GM21515 (cell line): ENCODE measurements around the gene KCNK18.
A peak's percentile ranks its signal among the peaks of the same experiment; 100 is the strongest.

Experiments
- ATAC-seq: cut with Tn5 transposase; IDR thresholded peaks from one replicate; pipeline ENCODE4 v1.9.1; 2021; ENCODE audit not compliant: unreplicated experiment

Gene KCNK18

DNA sequence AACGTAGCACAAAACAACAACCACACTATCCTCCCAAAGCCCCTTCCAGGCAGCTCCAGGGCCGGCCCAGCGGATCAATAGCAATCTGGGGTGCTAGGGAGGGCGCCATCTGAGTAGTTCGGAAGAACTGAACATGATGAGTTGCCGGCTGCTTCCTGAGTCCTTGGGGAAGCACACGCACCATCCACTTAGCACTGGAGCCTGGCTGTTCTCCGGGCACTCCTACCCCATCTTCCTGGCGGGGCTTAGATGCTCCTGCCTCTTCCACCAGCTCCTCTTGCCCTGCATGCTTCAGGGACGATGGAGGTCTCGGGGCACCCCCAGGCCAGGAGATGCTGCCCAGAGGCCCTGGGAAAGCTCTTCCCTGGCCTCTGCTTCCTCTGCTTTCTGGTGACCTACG, at the start of gene KCNK18:
KCNK18 (plus strand) TSS at position 301 of the 400 bp plus-strand sequence; CDS start at position 301, 0 bp downstream.
- ATAC-seq: no peak

DNA sequence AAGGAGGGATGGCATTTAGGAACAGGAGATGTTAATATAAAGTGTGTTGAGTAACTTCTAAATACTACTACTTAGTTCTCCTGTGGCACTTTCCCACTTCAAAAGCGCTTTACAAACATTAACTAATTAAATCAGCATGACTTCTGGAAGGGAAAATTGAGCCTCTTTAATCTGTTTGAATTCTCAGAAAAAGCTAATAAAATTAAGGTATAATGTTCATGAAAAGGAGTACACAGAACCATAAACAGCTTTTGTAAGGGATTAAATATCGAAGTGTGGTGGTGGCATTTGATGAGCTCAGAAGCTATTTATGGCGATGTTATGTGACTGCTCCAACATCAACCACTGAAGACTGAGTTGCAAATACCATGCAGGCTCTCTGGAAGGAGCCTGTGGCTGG, 49.0 kb upstream of the KCNK18 start:
- no peak for ATAC-seq

DNA sequence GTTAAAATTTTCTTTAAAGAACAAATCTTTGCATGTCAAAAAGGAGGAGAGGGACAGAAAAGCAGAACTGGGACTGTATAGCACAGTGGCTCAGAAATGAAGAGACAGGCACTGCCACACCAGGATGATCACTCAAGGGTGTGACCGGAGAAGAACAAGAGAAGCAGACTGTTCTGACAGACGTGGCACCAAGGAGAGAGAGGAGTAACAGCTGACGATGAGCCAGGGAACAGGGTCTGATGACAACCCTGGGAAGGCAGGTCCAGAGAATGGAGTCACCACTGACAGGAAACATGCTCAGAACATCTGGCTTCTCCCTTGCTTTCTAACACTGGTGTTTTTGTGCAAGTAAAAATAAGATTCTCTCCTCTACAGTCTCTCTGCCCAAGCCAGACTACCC, 44.6 kb upstream of the KCNK18 start:
- ATAC-seq: no peak

DNA sequence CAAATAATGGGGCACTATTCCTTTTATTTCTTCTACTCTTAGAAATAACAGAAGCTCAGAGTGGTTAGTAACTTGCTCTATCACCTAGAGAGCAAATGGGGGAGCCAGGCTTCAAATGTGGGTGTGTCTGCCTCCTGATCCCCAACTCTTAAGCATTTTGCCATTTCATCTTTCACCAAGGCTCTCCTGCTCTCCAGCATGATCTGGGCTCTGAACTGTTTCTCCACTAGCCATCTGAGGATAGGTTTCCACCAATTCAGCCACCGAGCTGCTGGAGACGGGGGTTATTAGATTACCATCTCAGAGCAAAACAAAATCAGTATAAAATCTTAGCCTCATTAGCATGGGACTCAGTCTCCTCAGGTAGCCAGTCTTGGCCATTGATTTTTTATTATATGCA, 39.0 kb upstream of the KCNK18 start:
- no peak for ATAC-seq

DNA sequence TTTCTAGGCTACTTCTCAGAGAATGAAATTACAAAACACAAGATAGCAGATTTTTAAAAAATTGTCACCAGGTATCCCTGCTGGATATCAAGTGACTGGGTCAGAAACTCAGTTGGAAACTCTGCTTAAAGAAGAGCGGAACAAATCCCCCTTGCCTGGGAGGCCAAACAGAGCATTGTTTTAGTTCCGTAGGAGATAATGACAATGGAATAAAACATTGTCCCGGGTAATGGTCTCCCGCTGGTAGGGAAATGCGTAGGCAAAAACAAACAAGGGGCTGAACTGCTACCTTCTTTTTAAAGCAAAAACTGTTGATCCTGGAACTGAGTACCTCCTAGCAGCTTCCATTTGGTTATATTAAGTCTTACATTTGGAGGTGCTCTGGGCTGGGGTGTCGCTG, 37.9 kb upstream of the KCNK18 start:
- ATAC-seq: no peak

DNA sequence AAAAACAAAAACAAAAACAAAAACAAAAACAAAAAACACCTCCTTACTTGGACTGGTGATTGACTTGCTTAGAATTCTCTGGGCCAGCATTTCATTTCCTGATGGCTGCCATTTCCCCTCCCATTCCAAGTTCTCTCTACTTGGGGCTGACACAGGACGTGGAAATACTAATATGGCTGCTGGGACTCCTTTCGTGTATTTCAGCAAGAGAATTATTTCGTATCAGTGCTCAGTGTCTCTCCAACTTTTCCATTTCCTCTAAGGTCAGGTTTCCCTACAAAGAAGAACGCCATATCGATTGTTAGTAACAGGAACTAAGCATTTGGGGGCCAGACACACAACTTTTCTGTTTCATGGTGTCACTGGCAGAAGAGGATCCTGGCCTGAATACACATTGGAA, 36.7 kb upstream of the KCNK18 start:
- no peak for ATAC-seq

DNA sequence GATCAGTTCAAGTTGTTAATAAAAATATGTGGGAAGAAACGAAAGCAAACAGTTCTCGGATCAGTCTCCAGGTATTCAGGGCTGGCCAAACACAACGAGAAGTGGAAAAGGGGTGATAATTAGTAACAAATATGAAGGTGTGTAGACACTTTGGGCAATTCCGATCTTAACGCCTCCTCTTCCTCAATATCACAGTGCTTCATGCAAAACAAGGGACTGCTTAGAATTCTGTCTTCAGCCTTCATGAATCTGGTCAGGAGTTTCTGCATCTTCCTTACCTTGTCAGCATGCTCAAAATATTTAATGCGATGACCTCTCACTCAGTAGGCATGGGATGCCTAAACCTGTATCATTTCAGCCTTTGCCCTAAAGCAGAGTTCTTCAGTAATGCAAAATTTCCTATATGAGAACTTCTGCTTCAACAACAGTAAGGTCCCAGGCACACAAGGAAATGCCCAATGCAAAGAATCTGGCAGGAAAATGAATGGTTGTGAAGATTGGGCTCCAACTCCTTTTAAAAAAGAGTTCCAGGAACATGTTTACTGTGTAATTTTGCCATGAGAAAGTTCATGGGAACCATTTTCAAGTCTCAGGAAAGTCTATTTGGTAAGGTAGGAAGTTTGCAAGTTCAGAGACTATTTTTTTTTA, 35.8 kb upstream of the KCNK18 start:
- ATAC-seq: no peak

DNA sequence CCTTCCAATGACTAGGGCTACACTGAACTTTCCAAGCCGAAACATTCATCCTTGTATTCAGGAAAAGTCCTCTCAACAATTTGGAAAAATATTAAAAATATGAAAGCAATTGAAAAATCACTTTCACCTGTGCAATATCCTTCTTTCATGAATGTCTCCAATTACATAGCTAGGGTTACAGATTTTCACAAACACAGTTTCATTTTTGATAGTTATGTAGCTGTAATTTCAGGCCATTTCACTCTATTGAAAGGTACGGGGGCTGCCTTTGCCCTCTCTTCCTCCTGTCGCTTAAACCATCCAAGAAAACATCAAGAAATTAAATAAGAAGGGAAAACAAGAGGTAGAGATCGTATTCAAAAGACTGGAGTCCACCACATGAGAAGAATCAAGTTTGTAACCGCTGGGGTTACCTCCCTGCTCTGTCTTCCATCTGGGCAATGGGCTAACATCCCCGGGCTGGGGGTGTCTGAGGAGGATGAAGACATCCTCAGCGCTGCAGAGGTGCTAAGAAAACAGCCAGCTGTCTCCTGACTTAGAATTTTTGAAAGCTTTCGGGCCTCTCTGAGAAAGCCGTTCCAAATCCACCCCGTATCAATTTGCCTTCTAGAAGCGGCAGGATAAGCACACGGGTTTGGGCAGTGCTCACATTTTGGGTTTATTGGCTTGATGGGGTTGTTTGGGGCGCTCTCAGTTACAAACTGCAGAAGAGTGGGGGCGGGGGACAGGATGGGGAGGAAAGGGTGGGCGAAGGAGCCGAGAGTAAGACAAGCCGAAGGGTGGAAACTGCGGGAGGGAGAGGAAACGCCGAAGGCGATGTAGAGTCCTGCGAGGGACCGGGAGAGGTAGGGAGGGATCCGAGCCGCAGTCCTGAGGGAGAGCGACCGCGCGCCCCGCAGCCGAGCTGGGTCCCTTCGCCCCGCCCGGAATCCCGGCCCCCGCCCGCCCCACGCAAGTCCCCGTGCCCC, 34.9 kb upstream of the KCNK18 start:
- no peak for ATAC-seq

DNA sequence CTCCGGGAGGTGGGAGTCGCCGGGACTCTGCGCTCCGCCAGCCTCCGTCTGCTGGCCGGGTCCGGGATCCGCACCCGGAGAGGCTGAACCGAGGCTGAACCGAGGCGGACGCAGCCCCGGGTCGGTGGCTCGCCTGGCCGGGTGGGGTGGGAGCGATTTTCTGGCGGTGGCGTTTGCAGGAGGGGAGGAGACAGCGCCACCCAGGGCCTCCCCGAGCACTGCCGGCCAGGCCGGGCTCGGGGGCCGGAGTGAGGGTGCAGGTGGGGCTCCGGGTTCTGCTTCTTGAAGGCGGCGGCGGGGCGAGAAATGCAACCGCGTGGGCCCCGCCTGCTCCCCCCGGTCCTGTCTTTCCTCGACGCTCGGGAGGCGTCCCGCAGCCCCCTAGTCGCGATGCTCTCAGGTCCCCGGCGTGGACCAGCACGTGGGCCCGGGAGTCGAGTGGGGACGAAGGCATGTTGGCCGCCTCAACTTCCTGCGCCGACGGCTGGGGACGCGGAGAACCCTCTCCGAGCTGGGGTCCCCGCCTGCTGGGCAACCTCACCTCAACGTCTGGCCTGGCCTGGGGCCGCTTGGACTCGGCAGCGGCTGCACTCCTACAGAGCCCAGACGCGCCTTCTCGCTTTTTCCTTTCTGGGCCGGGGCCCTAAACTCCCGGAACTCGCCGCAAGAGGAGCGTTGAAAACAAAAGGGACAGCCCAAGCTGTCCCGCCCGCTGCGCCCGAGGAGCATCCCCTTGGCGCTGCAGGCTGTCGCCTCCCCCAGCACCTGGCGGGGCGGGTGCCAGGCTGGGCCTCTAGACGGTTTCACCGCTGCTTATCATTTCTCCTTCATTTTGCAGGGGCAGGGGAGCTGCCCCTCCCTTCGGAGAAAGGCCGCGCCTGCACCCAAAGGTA, 34.0 kb upstream of the KCNK18 start:
- ATAC-seq: no peak

DNA sequence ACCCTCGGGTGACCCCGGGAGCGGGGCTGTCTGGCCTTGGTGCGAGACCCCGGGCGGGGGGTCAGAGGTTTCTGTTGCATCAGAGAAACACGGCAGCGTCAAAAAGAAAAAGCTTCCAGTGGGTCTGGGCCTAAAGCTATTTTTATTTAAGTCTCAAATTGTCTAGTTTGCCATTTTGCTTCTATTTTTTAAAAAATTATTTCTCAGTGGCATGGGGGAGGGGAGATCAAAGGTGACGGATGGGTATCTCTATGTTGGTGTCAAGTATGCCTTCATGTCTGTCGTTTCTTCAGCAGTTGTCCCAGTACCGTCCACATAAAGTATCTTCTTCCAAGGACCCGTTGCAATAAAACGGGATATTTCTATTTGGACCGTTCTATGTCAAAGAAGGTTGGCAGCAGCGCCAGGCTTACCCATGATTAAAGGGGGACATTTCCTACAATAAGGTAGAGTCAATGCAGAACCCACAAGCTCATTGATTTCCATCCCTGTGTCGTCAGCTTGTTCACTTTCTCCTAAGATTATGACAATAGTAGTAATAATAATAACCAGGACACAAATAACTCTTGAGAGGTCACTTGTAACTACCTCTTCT, 33.2 kb upstream of the KCNK18 start:
- ATAC-seq: no peak

DNA sequence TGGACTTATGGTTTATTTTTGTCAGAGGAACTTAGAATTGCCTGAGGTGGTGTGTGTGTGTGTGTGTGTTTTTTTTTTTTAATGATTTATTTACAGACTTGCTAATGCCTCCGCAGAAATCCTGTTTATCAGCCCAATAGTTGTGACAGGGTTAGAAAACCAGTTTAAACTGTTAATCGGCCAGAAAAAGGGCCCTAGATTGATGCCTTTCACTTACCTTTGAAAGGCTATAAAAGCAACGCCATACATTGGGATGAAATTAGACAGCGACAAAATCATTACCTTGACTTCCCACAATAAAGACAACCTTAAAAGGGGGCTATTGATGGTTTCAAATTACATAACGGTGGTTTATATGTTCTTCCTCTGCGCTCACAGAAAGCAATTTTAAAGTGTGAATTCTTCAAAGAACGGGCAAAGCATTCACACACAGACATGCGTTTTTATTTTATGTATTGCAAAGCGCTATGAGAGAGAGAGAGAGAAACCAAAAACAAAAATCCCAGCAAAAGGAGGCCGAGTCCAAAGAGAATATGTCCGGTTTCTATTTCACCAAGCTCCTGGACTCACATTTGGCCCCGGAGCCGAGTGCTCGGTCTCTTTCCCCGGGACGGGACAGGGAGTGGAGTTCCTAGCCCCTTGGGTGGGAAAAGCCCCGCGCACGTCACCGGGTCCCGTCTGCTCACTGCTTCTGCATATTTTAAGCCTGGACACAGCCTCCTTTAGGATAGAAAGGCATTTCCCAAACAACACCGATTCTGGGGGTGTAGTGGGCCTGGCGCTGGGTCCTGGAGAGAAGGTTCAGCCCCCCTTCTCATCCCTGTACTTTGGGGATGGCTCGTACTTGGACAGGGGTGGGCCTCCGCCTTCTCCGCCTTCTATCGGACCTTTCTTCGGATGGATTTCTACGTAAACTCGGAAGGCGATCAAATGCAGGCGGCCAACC, 32.4 kb upstream of the KCNK18 start:
- ATAC-seq: no peak

DNA sequence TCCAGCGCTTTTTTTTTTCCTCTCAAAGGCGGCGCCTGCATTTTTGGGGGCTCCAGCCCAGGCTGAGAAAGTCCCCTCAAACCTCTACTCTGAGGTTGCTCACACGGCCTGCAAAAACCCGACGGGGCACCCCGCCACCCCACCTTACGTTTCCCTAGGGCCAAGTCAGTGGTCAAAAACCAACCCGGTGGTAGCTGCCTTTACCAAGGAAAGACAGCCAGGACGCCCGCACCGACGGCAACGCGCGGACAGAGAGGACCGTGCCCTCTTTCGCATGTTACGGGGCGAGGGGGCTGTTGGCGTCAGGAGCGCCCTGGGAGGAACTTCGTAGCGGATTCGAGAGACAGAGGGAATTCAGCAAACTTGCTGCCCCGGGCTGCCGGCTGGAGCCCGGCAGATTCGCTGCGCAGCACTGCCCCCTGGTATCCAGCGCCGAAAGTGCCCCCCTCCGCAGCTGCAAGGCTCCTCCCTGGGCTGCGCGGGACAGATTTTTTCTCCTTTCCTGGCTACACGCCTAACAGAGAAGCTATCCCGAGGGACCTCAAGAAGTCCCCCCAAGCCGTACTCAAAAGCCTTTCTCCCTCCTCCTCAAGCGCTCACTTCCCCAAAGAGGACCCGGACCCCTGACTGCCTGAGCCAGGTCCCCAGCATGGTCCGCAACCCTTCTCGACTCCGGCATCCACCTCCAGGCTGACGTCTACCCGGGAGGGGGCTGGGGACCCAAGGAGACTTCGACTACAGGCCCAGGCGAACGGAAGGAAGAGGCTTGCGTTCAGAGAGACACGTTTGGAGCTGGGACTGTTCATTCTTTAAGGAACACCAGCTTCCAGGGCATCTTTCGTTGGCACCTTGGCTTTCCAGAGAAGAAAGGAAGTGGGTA, 31.5 kb upstream of the KCNK18 start:
- ATAC-seq: no peak

DNA sequence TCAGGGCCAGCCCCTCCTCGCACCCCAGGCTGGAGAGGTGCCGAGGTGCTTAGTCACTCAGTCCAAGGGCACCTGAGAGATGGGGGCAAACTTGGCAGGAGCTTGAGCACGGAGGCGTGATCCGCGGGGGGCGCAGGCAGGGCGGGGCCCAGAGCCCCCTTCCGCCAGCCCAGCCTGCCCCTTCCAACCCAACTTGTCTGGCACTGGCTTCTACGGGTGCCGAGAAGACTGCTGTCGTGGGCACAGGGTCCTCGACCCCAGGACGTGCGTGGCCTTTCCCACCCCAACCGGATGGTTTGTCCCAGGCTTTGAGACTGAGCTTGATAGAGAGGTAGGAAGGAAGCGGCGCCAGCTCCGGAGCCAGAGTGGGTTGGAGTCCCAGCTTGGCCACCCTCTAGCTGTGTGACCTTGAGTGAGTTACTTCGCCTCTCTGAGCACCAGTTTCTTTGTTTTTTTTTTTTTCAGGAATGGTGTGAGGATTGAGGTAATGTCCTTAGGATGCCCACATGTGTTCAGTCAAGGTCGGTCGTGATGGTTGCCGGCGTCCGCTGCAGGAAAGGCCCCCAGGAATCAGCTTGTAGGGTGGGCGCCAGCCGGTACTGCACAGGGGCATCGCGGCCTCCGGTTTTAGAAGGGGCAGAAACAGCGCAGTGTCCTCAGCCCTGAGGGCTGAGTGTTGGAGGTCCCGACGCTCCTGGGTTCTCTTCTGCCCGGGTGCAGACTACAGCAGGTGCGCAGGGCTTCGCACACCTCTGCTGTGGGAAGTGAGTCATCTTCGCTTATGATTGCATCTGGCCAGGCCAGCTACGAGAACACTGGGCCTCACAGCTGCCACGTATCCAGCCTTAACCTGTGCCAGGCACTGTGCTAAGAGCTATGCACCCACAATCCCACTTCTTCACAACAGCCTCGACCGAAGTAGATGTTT, 30.6 kb upstream of the KCNK18 start:
- ATAC-seq: no peak

DNA sequence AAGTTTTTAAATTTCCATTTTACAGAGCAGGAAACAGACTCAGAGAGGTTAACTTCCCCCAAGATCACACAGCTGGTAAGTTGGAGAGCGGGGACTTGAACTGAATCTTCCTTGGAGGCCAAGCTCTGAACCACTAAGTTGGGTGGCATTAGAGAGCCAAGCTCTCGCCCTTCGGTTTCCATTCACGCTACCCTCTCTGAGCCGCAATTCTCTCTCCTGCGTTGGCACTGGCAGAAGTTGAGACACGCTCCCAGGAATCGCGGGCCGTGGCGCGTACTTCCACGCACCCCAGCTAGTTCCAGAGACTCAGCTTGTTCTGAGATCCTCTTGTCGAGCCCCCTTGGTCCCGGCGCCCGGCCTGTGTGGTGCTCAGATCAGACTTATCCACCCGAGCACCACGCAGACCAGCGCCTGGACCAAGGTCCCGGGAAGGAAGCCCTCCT, 29.9 kb upstream of the KCNK18 start:
- ATAC-seq: no peak

DNA sequence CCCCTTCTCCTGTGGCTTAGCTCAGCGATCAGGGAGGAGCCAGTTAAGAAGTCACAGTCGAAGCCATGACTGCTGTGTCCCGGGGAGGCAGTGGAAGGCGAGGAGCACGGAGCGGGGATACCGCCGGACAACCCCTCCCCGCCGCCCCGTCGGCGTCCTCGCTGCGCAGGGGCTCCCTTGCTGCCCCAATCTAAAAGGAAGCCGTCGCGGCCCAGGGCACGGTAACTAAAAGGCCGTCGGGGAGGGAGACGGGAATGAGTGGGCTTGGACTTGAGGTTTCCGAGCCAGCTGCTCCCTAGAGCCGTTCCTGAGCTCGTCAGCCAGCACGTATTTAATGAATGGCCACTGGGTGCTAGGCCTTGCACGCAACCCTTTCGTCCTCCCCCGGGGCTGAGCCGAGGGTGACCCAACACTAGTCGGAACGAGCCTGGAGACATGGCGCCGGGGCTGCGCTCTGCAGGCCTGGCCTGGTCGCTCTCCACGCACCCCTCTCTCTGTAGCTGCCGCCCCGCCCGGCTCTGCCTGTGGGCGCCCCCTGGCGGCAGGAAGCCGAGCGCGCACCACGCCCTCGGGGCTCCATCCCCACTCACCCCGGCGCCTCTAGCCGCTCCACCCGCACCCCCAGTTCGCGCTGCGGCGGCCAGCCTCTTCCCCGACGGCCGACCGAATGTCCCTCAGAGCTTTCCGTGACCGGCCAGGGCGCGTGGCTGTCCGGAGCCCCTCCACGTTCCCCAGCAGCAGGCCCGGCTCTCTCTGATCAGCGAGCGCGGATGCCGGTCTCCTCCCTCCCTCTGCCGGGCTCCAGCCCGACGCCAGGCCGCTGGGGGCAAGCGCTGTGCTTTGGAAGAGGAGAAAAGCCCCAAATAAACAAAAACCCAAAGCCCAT, 29.3 kb upstream of the KCNK18 start:
- peak; percentile 86 for ATAC-seq

DNA sequence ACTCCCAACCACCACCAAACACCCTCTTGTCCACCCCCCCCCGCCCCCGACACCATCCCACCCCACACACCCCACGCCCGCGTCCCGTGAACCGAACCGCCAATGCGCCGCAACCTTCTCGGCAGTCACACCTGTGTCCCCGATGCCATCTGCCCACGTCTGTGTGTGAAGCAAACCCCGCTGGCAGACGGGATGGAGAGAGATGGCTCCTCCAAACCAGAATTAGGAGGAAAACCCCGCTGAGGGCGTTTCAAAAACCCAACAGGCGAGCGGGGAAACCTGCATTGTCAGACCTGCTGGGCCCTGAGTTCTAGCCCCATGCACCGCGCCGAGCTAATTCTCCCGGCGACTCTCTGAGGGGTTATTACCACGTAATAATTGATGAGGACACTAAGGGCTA, 28.6 kb upstream of the KCNK18 start:
- no peak for ATAC-seq

DNA sequence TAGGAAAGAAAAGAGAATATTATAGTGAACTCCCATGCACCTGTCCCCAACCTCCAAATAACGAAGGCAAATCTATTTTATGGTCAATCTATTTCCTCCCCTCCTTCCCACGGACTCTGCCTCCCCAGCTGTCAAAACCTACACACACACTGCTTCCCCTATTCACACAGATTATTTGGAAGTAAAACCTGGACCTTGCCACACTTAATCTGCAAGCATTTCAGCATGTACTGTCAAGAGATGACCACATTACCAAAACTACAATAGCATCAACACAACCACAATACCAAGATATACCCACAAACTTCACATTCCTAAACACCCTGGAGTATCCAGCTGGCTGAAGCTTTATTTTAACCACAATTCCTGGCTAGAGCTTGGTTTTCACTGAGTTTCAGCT, 27.8 kb upstream of the KCNK18 start:
- ATAC-seq: no peak
